ENCODE data around the gene NHSL2. TPM values are rescaled to one million over a fixed set of nuclear protein-coding genes. Genes with fewer than 3 reads are reported as not detected.

NHSL2 gene
- total RNA-seq, 1 donor from 2014 or later, result 11.3 TPM

- peaks cover 8% of the 10 kb centered on the region for H3K4me1 Mint-ChIP-seq (ENCODE audit: unreplicated experiment)
- H3K4me3 Mint-ChIP-seq, result no peak overlapping the region
- peaks cover 5% of the 10 kb centered on the region for H3K27me3 Mint-ChIP-seq
- TF ChIP-seq CTCF (conservative IDR thresholded peaks at IDR 0.05), result no peak
- H3K9me3 Mint-ChIP-seq, result no peaks in the 10 kb centered on the region
- H3K36me3 Mint-ChIP-seq, result peaks cover 3% of the 10 kb centered on the region
- H3K27ac Mint-ChIP-seq, result no peak overlapping the region
- no peak for DNase-seq (ENCODE audit: extremely low spot score, unreplicated experiment)
Measured at GRCh38 chrX:71938371-71938770, 27.7 kb downstream of the NHSL2 start.

- no peaks in the 10 kb centered on the region for H3K4me1 Mint-ChIP-seq (ENCODE audit: unreplicated experiment)
- peaks cover 3% of the 10 kb centered on the region for H3K36me3 Mint-ChIP-seq
- no peaks in the 10 kb centered on the region for H3K9me3 Mint-ChIP-seq
- no peak for TF ChIP-seq CTCF (conservative IDR thresholded peaks at IDR 0.05)
- no peak overlapping the region for H3K27ac Mint-ChIP-seq
- H3K27me3 Mint-ChIP-seq, result no peaks in the 10 kb centered on the region
- no peak overlapping the region for H3K4me3 Mint-ChIP-seq
- DNase-seq (ENCODE audit: extremely low spot score, unreplicated experiment), result no peak
Measured at GRCh38 chrX:71941145-71941544, 30.5 kb downstream of the NHSL2 start.

- no peaks in the 10 kb centered on the region for H3K9me3 Mint-ChIP-seq
- H3K27ac Mint-ChIP-seq, result no peak overlapping the region
- no peaks in the 10 kb centered on the region for H3K36me3 Mint-ChIP-seq
- no peak overlapping the region for H3K4me3 Mint-ChIP-seq
- H3K4me1 Mint-ChIP-seq (ENCODE audit: unreplicated experiment), result no peaks in the 10 kb centered on the region
- no peak for TF ChIP-seq CTCF (conservative IDR thresholded peaks at IDR 0.05)
- DNase-seq (ENCODE audit: extremely low spot score, unreplicated experiment), result no peak
- H3K27me3 Mint-ChIP-seq, result no peaks in the 10 kb centered on the region
Measured at GRCh38 chrX:71941776-71942175, 31.1 kb downstream of the NHSL2 start.

- Mint-ChIP-seq H3K27me3 (no peaks in the 10 kb centered on the region), H3K36me3 (no peaks in the 10 kb centered on the region), H3K4me3 (no peak overlapping the region), H3K27ac (no peak overlapping the region), H3K9me3 (no peaks in the 10 kb centered on the region), H3K4me1 (ENCODE audit: unreplicated experiment) (no peaks in the 10 kb centered on the region)
- DNase-seq (ENCODE audit: extremely low spot score, unreplicated experiment), result no peak
- TF ChIP-seq CTCF (conservative IDR thresholded peaks at IDR 0.05), result no peak
Measured at GRCh38 chrX:71944369-71944768, 33.7 kb downstream of the NHSL2 start.

- Mint-ChIP-seq H3K27me3 (no peaks in the 10 kb centered on the region), H3K36me3 (no peaks in the 10 kb centered on the region), H3K27ac (no peak overlapping the region), H3K4me1 (ENCODE audit: unreplicated experiment) (no peaks in the 10 kb centered on the region), H3K4me3 (no peak overlapping the region), H3K9me3 (no peaks in the 10 kb centered on the region)
- no peak for DNase-seq (ENCODE audit: extremely low spot score, unreplicated experiment)
- no peak for TF ChIP-seq CTCF (conservative IDR thresholded peaks at IDR 0.05)
Measured at GRCh38 chrX:71945237-71945805, 34.7 kb downstream of the NHSL2 start.

- no peaks in the 10 kb centered on the region for H3K36me3 Mint-ChIP-seq
- DNase-seq (ENCODE audit: extremely low spot score, unreplicated experiment), result no peak
- peaks cover 4% of the 10 kb centered on the region for H3K4me1 Mint-ChIP-seq (ENCODE audit: unreplicated experiment)
- H3K4me3 Mint-ChIP-seq, result no peak overlapping the region
- H3K27me3 Mint-ChIP-seq, result no peaks in the 10 kb centered on the region
- H3K27ac Mint-ChIP-seq, result no peak overlapping the region
- TF ChIP-seq CTCF (conservative IDR thresholded peaks at IDR 0.05), result no peak
- H3K9me3 Mint-ChIP-seq, result no peaks in the 10 kb centered on the region
Measured at GRCh38 chrX:71949363-71949762, 38.7 kb downstream of the NHSL2 start.
